GM18505 (cell line): ENCODE measurements around the gene ATF7.
"Not testable (repeated sequence)": the region's sequence is repeated elsewhere in the genome, so short reads cannot be mapped to it uniquely, and the experiment has no call there.

Experiments used
- ATAC-seq: cut with Tn5 transposase; IDR thresholded peaks from one replicate; pipeline ENCODE4 v1.9.1; 2021; ENCODE audit not compliant: unreplicated experiment
- POLR2A ChIP-seq: IDR thresholded peaks from 4 replicates; pipeline ENCODE4 v1.6.1; 2011; ENCODE audit warnings: borderline replicate concordance; ENCODE audit not compliant: insufficient read depth, insufficient read length; ENCODE audit errors: extremely low read depth

The ATF7 gene

DNA sequence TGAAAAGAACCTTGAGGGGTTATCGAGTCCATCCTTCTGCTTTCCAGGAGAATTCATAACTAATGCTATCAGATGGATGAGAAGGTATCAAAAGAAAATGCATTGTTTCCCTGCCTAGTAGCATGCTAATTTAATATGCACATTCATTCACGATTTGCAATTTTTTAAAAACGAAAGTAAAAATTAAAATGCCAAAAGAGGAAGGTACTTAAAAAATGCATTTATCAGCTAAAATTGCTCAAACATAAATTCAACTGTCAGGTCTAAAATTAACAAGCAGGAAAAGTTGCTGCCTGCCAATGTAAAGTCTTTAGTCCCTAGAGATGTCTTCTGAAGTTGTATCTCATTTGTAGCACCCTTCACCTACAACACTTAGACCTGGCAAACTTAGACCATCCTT is 7.9 kb downstream of the ATF7 start:
- no peak for TF ChIP-seq POLR2A

DNA sequence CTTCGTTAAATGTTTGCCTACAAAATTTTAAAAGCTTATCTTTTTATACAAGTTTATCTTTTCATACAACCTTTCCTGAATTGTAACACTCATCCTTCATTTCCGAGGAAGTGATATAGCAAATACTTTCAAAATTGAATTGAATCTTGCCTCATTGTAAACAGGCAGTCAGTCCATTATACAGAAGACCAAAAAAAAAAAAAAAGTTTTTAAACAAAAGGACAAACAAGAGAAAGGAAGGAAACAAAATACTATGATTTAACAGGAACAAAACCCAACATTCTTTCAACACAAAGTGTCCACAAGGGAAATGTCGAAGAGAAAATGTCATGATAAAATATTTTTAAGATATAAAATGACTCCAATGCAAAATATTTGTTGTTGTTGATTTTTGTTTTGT is 8.5 kb downstream of the ATF7 start:
- ATAC-seq: no peak
- TF ChIP-seq POLR2A: no peak

More for the DNA sequence above, 7.9 kb downstream of the ATF7 start:
- ATAC-seq: no peak

DNA sequence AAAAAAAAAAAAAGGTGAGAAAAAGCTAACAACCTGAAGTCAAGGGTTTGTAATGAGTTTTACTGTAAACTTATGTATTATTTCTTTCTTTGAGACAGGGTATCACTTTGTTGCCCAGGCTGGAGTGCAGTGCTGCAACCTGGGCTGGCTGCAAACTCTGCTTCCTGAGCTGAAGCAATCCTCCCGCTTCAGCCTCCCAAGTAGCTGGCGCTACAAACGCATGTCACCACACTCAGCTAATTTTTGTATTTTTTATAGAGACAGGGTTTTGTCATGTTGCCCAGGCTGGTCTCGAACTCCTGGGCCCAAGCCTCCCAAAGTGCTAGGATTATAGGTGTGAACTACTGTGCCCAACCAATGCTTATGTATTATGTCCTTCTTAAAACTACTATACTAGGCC is 9.2 kb downstream of the ATF7 start:
- no peak for TF ChIP-seq POLR2A
- no peak for ATAC-seq

DNA sequence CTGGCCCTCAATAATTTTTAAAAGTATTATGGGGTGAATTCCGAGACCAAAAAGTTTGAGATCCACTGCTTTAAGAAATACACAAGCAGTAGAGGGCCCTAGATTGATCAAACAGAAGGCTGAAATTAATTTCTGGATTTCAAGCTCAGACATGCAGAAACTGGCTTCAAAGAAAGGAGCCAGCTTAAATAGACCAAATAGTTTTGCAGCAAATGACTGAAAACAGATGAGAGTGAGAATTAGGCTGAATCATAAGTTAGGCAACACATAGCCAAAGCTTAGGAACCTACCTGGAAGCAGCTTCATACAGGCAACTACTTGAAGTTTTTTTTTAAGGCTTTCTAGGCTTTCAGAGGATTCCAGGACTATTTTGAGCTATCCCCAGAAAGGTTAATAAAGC is 12.4 kb downstream of the ATF7 start:
- no peak for TF ChIP-seq POLR2A
- no peak for ATAC-seq

DNA sequence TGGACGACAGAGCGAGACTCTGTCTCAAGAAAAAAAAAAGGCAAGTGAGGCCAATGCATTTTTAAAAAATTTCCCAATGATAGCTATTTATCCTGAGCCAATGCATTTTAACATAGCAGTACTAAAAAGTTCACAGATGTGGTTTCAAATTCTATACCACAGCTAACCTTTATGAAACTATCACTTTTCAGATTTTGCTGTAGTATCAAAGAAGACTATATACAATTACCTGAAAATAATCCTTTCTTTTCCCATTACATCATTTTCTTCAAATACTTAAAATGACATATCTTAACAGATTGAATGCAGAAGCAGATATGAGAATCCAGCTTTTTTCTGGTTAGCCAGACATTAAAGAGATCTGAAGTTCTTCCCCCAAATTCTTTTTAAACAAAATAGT is 13.2 kb downstream of the ATF7 start:
- ATAC-seq: no peak
- no peak for TF ChIP-seq POLR2A

DNA sequence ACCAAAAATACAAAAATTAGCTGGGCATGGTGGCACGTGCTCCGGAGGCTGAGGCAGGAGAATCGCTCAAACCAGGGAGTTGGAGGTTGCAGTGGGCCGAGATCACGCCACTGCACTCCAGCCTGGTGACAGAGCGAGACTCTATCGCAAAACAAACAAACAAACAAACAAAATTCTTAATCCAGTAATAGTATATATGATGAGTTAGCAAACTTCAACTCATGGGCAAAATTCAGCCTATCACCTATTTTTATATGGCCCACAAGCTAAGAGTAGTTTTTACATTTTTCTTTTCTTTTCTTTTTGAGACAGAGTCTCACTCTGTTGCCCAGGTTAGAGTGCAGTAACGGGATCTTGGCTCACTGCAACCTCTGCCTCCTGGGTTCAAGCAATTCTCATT is 14.9 kb downstream of the ATF7 start:
- TF ChIP-seq POLR2A: no peak
- ATAC-seq: no peak

DNA sequence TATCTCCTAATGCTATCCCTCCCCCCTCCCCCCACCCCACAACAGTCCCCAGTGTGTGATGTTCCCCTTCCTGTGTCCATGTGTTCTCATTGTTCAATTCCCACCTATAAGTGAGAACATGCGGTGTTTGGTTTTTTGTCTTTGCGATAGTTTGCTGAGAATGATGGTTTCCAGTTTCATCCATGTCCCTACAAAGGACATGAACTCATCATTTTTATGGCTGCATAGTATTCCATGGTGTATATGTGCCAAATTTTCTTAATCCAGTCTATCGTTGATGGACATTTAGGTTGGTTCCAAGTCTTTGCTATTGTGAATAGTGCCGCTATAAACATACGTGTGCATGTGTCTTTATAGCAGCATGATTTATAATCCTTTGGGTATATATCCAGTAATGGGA is 19.5 kb downstream of the ATF7 start:
- ATAC-seq: not testable (repeated sequence)

DNA sequence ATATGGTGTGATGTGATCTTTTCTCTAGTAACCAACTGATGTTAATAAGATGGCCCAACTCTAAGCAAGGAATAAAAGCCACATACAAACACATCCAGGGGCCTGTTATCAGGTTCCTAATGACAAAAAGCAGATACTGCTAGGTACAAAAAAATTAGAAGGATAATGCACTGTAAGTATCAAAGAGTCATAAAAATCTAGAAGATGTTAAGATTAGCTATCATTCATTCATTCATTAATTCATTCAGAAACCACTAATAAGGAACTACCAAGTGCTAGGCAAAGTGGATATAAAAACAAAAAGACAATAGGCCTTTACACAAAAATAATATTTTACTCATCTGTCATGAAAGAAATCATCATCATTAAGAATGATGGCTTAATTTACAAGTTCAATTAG is 21.6 kb downstream of the ATF7 start:
- no peak for ATAC-seq
- TF ChIP-seq POLR2A: no peak

DNA sequence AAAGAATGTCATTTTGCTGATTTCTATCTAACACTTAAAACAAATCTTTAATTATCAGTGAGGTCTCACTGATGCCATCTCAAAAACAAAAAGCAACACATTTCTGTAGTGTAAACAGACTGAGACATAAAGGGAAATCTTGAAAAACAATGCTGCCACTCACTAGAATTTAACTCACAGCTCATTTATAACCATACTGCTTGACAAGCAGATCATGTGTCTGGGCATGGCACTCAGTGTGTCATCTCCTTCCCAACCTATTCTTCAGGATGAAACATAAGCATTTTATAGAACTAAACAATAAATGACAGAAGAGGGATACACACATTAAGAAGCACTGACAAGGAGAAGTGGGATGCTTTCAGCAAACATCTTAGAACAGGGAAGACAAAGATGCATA is 22.4 kb downstream of the ATF7 start:
- TF ChIP-seq POLR2A: no peak
- no peak for ATAC-seq

DNA sequence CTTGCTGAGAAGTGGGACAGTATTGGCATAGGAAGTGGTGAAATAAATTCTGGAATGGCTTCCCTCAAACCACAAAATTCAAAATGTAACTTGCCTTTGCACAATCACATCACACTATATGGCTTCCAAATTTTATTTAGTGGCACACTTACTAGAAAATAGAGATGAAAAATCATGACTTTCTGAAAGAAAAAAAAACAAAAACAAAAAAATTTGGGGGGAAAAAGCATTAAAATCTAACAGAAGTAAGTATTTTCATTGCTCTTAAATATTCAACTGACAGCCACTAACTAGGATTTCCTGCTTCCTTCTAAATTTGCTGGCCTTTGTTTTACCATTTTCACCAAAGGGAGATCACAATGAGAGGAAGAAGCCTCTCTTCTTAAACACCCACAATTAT is 23.0 kb downstream of the ATF7 start:
- TF ChIP-seq POLR2A: no peak
- ATAC-seq: no peak

DNA sequence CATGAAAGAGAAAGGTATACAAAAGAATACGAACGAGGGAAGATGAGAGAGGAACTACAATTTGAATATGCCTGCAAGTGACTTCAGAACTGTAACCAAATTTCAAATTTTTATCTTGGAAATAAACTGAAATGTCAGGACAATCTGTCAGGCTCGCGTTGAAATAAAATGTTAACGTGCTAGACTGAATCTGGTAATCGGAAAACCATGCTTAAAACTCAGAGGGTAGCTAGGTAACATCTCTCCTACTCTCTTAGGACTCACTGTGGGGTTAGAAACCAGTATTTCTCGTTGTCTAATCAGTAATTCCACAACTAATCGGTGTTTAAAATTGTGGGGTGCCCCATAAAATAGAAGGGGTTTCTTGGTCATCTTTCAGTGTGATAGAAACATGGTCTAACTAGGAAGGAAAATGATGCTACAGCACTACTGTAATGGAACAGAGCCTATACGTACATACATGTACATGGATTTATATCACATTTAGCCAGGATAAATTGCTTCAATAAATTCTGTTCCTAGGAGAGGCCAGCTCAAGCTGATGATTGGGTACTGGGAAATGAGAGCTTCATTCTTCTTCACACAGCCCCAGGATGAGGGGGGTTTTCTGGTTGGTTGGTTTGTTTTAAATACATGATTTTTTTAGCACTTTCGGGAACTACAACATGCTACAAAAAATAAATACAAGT is 23.9 kb downstream of the ATF7 start:
- no peak for ATAC-seq
- no peak for TF ChIP-seq POLR2A

DNA sequence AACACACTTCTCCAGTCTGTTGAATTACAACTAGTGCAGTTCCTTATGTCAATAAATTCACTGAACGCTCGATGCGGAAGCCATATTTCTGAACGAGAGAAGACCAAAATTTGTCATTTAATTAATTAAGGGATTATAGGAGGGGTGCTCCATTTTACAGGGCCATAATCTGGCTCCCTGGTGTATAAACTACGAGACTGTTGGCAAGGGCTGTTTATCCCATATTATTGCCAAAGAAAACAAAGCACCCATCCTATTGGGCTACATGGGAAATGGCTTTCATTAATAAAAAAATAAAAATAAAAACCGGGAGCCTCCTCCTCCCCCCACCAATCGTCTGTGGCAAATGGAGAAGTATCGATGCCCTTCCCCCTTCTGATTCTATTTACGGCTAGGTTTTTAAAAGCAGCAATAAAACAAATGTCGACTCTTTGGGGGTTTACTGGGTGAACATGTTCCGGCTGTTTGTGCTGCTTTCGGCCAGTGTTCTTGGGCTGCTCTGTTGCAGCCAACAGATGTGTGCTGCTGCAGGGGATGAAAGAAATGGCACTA is 24.8 kb downstream of the ATF7 start:
- TF ChIP-seq POLR2A: no peak
- no peak for ATAC-seq

DNA sequence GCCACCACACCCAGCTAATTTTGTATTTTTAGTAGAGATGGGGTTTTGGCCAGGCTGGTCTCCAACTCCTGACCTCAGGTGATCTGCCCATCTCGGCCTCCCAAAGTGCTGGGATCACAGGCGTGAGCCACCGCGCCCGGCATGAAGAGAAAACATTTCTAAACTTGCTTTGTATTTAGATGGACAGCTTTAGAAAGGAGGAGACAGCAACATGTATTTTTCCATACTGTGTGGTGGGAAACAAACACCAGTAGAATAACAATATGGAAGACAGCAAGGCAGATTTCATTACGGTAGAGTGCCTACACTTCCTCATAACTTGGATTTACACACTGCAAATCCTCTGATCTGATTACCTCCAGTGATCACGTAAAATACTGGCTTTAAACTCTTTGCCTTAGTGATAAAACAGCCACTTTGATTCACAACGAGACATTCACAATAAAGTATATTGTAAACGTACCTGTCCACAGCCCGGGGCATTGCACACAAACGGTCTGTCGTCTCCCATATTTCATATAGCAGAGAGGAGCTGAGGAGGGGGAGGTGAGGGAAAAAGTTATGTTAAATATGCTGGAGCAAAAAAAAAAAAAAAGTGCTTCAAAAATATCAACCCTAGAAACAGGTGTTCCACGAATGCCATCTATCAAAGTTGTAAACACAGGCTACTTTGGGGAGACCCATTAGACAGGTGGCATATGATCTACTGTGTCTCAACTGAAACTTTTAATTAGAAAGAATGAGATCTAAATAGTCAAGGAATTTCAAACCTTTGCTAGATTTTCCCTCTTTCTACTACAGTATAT is 25.5 kb downstream of the ATF7 start:
- no peak for ATAC-seq
- TF ChIP-seq POLR2A: no peak

DNA sequence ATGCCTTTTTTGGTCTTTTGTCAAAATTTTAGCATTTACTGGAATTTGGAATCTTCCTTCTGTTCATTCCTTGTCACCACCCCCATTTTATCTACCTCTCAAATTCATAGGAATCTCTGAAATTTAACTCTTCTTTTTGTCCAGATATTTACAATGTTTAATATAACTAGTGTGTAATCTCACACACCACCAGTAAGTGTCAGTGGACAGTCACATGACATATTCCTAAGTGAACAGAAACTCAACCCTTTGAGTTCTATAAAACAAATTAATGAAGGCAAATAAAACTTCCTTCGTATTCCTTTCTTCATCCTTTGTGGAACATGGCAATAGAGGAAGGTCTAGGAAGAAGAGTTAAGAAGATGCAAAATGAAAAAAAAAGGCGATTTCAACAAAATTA is 26.6 kb downstream of the ATF7 start:
- TF ChIP-seq POLR2A: no peak
- ATAC-seq: no peak

DNA sequence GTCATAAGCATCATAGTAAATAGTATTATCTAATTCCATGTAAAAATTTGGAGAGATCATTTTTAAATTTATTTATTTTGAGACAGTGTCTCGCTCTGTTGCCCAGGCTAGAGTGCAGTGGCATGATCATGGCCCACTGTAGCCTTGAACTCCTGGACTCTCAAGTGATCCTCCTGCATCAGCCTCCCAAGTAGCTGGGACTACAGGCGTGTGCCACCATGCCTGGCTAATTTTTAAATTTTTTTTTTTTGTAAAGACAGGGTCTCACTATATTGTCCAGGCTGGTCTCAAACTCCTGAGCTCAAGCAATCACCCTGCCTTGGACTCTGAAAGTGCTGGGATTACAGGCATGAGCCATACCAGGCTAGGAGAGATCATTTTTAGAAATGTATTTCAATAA is 27.2 kb downstream of the ATF7 start:
- ATAC-seq: not testable (repeated sequence)
